ENCODE results near the gene CDH12.

CDH12 gene

DNA sequence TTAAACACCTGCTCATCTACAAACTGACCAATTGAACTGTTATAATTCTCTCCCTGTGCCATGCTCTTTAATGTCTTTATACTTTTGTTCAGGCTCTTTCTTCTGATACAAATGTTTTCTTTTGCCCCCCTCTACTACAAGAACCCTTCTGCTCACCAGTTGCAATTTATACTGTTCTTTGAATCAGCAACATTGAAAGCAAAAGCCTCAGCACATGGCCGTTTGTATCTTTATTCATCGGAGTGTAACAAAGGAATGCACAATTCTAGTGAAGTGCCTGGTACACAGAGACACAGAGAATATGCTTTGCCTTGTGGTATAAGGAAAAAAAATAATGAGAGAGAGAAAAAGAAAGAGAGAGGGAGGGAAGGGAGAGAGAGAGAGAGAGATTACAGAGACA, 547.1 kb downstream of the CDH12 start:
- no peak overlapping the region for H3K27ac ChIP-seq (replicated peaks)
- no peak for TF ChIP-seq GABPA (IDR thresholded peaks at IDR 0.05; ENCODE audit: low read depth)
- TF ChIP-seq, protein P1, sequence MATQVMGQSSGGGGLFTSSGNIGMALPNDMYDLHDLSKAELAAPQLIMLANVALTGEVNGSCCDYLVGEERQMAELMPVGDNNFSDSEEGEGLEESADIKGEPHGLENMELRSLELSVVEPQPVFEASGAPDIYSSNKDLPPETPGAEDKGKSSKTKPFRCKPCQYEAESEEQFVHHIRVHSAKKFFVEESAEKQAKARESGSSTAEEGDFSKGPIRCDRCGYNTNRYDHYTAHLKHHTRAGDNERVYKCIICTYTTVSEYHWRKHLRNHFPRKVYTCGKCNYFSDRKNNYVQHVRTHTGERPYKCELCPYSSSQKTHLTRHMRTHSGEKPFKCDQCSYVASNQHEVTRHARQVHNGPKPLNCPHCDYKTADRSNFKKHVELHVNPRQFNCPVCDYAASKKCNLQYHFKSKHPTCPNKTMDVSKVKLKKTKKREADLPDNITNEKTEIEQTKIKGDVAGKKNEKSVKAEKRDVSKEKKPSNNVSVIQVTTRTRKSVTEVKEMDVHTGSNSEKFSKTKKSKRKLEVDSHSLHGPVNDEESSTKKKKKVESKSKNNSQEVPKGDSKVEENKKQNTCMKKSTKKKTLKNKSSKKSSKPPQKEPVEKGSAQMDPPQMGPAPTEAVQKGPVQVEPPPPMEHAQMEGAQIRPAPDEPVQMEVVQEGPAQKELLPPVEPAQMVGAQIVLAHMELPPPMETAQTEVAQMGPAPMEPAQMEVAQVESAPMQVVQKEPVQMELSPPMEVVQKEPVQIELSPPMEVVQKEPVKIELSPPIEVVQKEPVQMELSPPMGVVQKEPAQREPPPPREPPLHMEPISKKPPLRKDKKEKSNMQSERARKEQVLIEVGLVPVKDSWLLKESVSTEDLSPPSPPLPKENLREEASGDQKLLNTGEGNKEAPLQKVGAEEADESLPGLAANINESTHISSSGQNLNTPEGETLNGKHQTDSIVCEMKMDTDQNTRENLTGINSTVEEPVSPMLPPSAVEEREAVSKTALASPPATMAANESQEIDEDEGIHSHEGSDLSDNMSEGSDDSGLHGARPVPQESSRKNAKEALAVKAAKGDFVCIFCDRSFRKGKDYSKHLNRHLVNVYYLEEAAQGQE (IDR thresholded peaks at IDR 0.05; ENCODE audit: insufficient replicate concordance, low read depth), result no peak
- TF ChIP-seq SPI1 (IDR thresholded peaks at IDR 0.05; ENCODE audit: borderline replicate concordance, low read depth), result no peak
- TF ChIP-seq, protein P2, sequence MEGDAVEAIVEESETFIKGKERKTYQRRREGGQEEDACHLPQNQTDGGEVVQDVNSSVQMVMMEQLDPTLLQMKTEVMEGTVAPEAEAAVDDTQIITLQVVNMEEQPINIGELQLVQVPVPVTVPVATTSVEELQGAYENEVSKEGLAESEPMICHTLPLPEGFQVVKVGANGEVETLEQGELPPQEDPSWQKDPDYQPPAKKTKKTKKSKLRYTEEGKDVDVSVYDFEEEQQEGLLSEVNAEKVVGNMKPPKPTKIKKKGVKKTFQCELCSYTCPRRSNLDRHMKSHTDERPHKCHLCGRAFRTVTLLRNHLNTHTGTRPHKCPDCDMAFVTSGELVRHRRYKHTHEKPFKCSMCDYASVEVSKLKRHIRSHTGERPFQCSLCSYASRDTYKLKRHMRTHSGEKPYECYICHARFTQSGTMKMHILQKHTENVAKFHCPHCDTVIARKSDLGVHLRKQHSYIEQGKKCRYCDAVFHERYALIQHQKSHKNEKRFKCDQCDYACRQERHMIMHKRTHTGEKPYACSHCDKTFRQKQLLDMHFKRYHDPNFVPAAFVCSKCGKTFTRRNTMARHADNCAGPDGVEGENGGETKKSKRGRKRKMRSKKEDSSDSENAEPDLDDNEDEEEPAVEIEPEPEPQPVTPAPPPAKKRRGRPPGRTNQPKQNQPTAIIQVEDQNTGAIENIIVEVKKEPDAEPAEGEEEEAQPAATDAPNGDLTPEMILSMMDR (IDR thresholded peaks at IDR 0.05; ENCODE audit: insufficient read depth, low read length), result no peak
- TF ChIP-seq POLR2AphosphoS5 (IDR thresholded peaks at IDR 0.05; ENCODE audit: low read depth), result no peak
- DNase-seq (ENCODE audit: low read depth in 1 of 2, low spot score in 1 of 2), result no peak
- H3K4me3 ChIP-seq (replicated peaks; ENCODE audit: insufficient read depth, low read length), result no peak overlapping the region
- H3K27me3 ChIP-seq (ENCODE audit: insufficient read depth, poor library complexity, severe bottlenecking), result no peaks in the 10 kb centered on the region

DNA sequence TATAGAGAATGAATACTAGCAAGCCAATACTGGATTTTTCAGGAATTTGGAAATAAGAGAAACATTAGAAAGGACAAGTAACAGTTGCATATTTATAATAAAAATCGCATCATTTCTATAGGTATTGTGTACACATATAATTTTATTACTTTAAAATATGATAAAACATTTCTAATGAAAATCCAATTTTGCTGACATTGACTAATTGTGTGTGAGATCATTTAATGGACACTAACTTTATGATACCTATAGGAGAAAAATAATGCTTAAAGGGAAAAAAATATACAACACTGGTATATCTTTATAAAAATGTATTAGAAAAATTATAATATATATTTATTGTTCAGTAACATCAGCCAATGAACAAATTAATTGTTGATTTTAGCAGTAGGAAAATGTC, 557.3 kb downstream of the CDH12 start:
- no peak for DNase-seq (ENCODE audit: low read depth in 1 of 2, low spot score in 1 of 2)
- no peak overlapping the region for H3K27ac ChIP-seq (replicated peaks)
- TF ChIP-seq SPI1 (IDR thresholded peaks at IDR 0.05; ENCODE audit: borderline replicate concordance, low read depth) (no peak), POLR2AphosphoS5 (IDR thresholded peaks at IDR 0.05; ENCODE audit: low read depth) (no peak), GABPA (IDR thresholded peaks at IDR 0.05; ENCODE audit: low read depth) (no peak)
- TF ChIP-seq, protein P1 (IDR thresholded peaks at IDR 0.05; ENCODE audit: insufficient replicate concordance, low read depth), result no peak
- TF ChIP-seq, protein P2 (IDR thresholded peaks at IDR 0.05; ENCODE audit: insufficient read depth, low read length), result no peak
- no peaks in the 10 kb centered on the region for H3K27me3 ChIP-seq (ENCODE audit: insufficient read depth, poor library complexity, severe bottlenecking)
- H3K4me3 ChIP-seq (replicated peaks; ENCODE audit: insufficient read depth, low read length), result no peak overlapping the region

DNA sequence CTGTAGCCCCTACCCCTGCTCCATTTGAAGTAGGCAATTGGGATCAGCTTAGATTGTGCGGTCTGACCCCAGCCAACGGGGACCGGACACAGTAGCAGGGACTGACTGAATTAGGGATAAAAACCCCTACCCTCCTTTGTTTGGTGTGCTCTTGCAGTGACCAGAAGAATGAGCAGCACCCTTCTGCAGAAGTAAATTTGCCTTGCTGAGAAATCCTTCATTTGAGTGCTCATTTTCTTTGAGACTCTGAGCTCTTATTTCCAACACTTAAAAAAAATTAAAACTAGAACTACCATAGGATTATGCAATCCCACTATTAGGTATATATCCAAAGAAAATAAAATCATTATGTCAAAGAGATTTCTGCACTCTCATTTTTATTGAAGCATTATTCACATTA, 560.0 kb downstream of the CDH12 start:
- Histone ChIP-seq H3K27ac (replicated peaks) (no peak overlapping the region), H3K4me3 (replicated peaks; ENCODE audit: insufficient read depth, low read length) (no peak overlapping the region), H3K27me3 (ENCODE audit: insufficient read depth, poor library complexity, severe bottlenecking) (no peaks in the 10 kb centered on the region)
- TF ChIP-seq, protein P1 (IDR thresholded peaks at IDR 0.05; ENCODE audit: insufficient replicate concordance, low read depth), result no peak
- TF ChIP-seq SPI1 (IDR thresholded peaks at IDR 0.05; ENCODE audit: borderline replicate concordance, low read depth) (no peak), POLR2AphosphoS5 (IDR thresholded peaks at IDR 0.05; ENCODE audit: low read depth) (no peak), GABPA (IDR thresholded peaks at IDR 0.05; ENCODE audit: low read depth) (no peak)
- TF ChIP-seq, protein P2 (IDR thresholded peaks at IDR 0.05; ENCODE audit: insufficient read depth, low read length), result no peak
- DNase-seq (ENCODE audit: low read depth in 1 of 2, low spot score in 1 of 2), result no peak
